CD8-positive, alpha-beta memory T cell (primary cell): ENCODE data around the gene RABGEF1. TPM values are rescaled to one million over a fixed set of nuclear protein-coding genes. Genes with fewer than 3 reads are reported as not detected.
A peak's percentile ranks its signal among the peaks of the same experiment; 100 is the strongest.

Experiments
- CTCF ChIA-PET: fragments of 350-600 bp; sonication (Branson Sonifier 250); formaldehyde crosslinking; loops from one replicate; lab custom pipeline; 2021; ENCODE audit warnings: antibody characterized with exemption; lab: Charles Lee
- POLR2A ChIA-PET: fragments of 350-600 bp; sonication (Branson Sonifier 250); formaldehyde crosslinking; loops from one replicate; lab custom pipeline; 2021; ENCODE audit warnings: antibody characterized with exemption; lab: Charles Lee
- DNase-seq, 5 donors: peaks; one replicate each; pipeline versions ENCODE4 v3.0.0 to v3.0.0-alpha.2; 2020 to 2022; ENCODE audit warnings: mixed read lengths in 1 of 5
- H3K27ac ChIP-seq: one replicate; pipeline ENCODE4 v1.7.0; 2013; ENCODE audit warnings: low read depth, mild to moderate bottlenecking, low read length, moderate library complexity
- H3K27me3 ChIP-seq: 2 replicates; pipeline ENCODE4 v1.7.0; 2013; ENCODE audit warnings: low read length, mild to moderate bottlenecking; ENCODE audit not compliant: insufficient read depth, poor library complexity, severe bottlenecking
- H3K36me3 ChIP-seq: 2 replicates; pipeline ENCODE4 v1.7.0; 2013; ENCODE audit warnings: mild to moderate bottlenecking, low read length, moderate library complexity; ENCODE audit not compliant: insufficient read depth
- H3K4me1 ChIP-seq: 2 replicates; pipeline ENCODE4 v1.7.0; 2013; ENCODE audit warnings: mild to moderate bottlenecking, low read length, moderate library complexity; ENCODE audit not compliant: insufficient read depth
- H3K4me3 ChIP-seq: 2 replicates; pipeline ENCODE4 v1.7.0; 2013; ENCODE audit warnings: mild to moderate bottlenecking, low read length
- H3K9me3 ChIP-seq: 2 replicates; pipeline ENCODE4 v1.7.0; 2013; ENCODE audit warnings: mild to moderate bottlenecking, low read length
- H3K27ac Mint-ChIP-seq, 8 donors: one replicate each; pipeline ENCODE4 v1.8.0; 2020 to 2021; ENCODE audit warnings: mixed read lengths in 8 of 8, mild to moderate bottlenecking in 6 of 8, inconsistent platforms in 3 of 8, moderate library complexity in 3 of 8
- H3K27me3 Mint-ChIP-seq, 2 donors: one replicate each; pipeline ENCODE4 v1.8.0; 2020 to 2021; ENCODE audit warnings: mixed read lengths in 2 of 2, mild to moderate bottlenecking in 1 of 2, moderate library complexity in 1 of 2
- H3K36me3 Mint-ChIP-seq, 3 donors: one replicate each; pipeline ENCODE4 v1.8.0; 2020 to 2021; ENCODE audit warnings: mixed read lengths in 3 of 3, inconsistent platforms in 1 of 3, mild to moderate bottlenecking in 1 of 3
- H3K4me1 Mint-ChIP-seq, 3 donors: one replicate each; pipeline ENCODE4 v1.8.0; 2020 to 2021; ENCODE audit warnings: mixed read lengths in 3 of 3, inconsistent platforms in 1 of 3, mild to moderate bottlenecking in 1 of 3
- H3K4me3 Mint-ChIP-seq, 7 donors: one replicate each; pipeline ENCODE4 v1.8.0; 2020 to 2021; ENCODE audit warnings: mixed read lengths in 7 of 7, mild to moderate bottlenecking in 6 of 7, moderate library complexity in 4 of 7, inconsistent platforms in 2 of 7
- H3K9me3 Mint-ChIP-seq, 5 donors: one replicate each; pipeline ENCODE4 v1.8.0; 2020 to 2022; ENCODE audit warnings: mixed read lengths in 5 of 5, mild to moderate bottlenecking in 3 of 5, moderate library complexity in 2 of 5, inconsistent platforms in 1 of 5
- polyA plus RNA-seq: library from polyadenylated mRNA; unstranded; fragments of 300-500 nt; fragmentation: Illumina TruSeq; gene quantifications from one replicate; pipeline ENCODE4 v1.2.3, GENCODE V29; 2021
- total RNA-seq, 2 experiments: library from RNA; stranded (reverse); gene quantifications; one replicate each; pipeline ENCODE4 v1.2.3, GENCODE V29; 2021

Gene RABGEF1
- total and polyA plus RNA-seq, 3 experiments from 2014 or later: 24.4 to 26.3 (median 25.7) TPM

GRCh38 chr7:66725843-66726242 lies 14.7 kb upstream of the RABGEF1 start:
- H3K27me3 ChIP-seq: no peaks in the 10 kb centered on the region
- H3K4me1 Mint-ChIP-seq: no peaks in the 10 kb centered on the region
- ChIA-PET POLR2A (no interaction called here), CTCF (no interaction called here)
- no peak overlapping the region for H3K4me3 ChIP-seq
- H3K27ac Mint-ChIP-seq: no peak overlapping the region
- no peaks in the 10 kb centered on the region for H3K36me3 ChIP-seq
- no peaks in the 10 kb centered on the region for H3K4me1 ChIP-seq
- peaks cover 17 to 23% (median 21%) of the 10 kb centered on the region in 3 donors for H3K36me3 Mint-ChIP-seq
- no peaks in the 10 kb centered on the region for H3K27me3 Mint-ChIP-seq
- no peaks in the 10 kb centered on the region for H3K9me3 ChIP-seq
- no peak for DNase-seq
- H3K27ac ChIP-seq: no peak overlapping the region
- no peak overlapping the region for H3K4me3 Mint-ChIP-seq
- H3K9me3 Mint-ChIP-seq: peaks cover 5 to 17% (median 12%) of the 10 kb centered on the region in 5 donors

- no peak for DNase-seq
- no peaks in the 10 kb centered on the region for H3K27me3 Mint-ChIP-seq
- no peaks in the 10 kb centered on the region for H3K4me1 ChIP-seq
- ChIA-PET CTCF (no interaction called here), POLR2A (no interaction called here)
- H3K4me3 Mint-ChIP-seq: no peak overlapping the region
- H3K36me3 ChIP-seq: no peaks in the 10 kb centered on the region
- H3K27me3 ChIP-seq: no peaks in the 10 kb centered on the region
- peaks cover 5 to 17% (median 12%) of the 10 kb centered on the region in 5 donors for H3K9me3 Mint-ChIP-seq
- no peaks in the 10 kb centered on the region for H3K4me1 Mint-ChIP-seq
- no peak overlapping the region for H3K27ac ChIP-seq
- peaks cover 15 to 23% (median 21%) of the 10 kb centered on the region in 3 donors for H3K36me3 Mint-ChIP-seq
- no peaks in the 10 kb centered on the region for H3K9me3 ChIP-seq
- H3K4me3 ChIP-seq: no peak overlapping the region
- H3K27ac Mint-ChIP-seq: no peak overlapping the region
Measured at GRCh38 chr7:66727058-66727457, 13.5 kb upstream of the RABGEF1 start.

GRCh38 chr7:66728571-66728970 lies 12.0 kb upstream of the RABGEF1 start:
- Histone ChIP-seq H3K27ac (no peak overlapping the region), H3K36me3 (no peaks in the 10 kb centered on the region), H3K9me3 (no peaks in the 10 kb centered on the region), H3K4me3 (no peak overlapping the region), H3K4me1 (no peaks in the 10 kb centered on the region), H3K27me3 (no peaks in the 10 kb centered on the region)
- Mint-ChIP-seq H3K27ac (no peak overlapping the region), H3K27me3 (no peaks in the 10 kb centered on the region), H3K9me3 (peaks cover 5 to 13% (median 12%) of the 10 kb centered on the region in 5 donors), H3K4me1 (no peaks in the 10 kb centered on the region), H3K4me3 (no peak overlapping the region), H3K36me3 (peaks cover 12 to 18% (median 14%) of the 10 kb centered on the region in 3 donors)
- ChIA-PET POLR2A (interaction anchor here (0.6 kb wide), 1 partner anchor 14 kb away, joined by 3 read pairs; no protein-coding TSS in a partner anchor), CTCF (interaction anchor here (0.6 kb wide), 1 partner anchor 203 kb away, joined by 3 read pairs; no protein-coding TSS in a partner anchor)
- DNase-seq: no peak

GRCh38 chr7:66729274-66729673 lies 11.3 kb upstream of the RABGEF1 start:
- no peaks in the 10 kb centered on the region for H3K27me3 ChIP-seq
- peaks cover 11 to 13% (median 11%) of the 10 kb centered on the region in 3 donors for H3K36me3 Mint-ChIP-seq
- H3K27ac ChIP-seq: no peak overlapping the region
- CTCF ChIA-PET: no interaction called here
- POLR2A ChIA-PET: no interaction called here
- no peak overlapping the region for H3K4me3 ChIP-seq
- no peaks in the 10 kb centered on the region for H3K36me3 ChIP-seq
- peaks cover 2 to 9% (median 8%) of the 10 kb centered on the region in 5 donors for H3K9me3 Mint-ChIP-seq
- H3K9me3 ChIP-seq: no peaks in the 10 kb centered on the region
- H3K27me3 Mint-ChIP-seq: no peaks in the 10 kb centered on the region
- DNase-seq: no peak
- no peaks in the 10 kb centered on the region for H3K4me1 ChIP-seq
- H3K4me3 Mint-ChIP-seq: no peak overlapping the region
- no peaks in the 10 kb centered on the region for H3K4me1 Mint-ChIP-seq
- no peak overlapping the region for H3K27ac Mint-ChIP-seq

- Histone ChIP-seq H3K36me3 (no peaks in the 10 kb centered on the region), H3K9me3 (no peaks in the 10 kb centered on the region), H3K4me3 (no peak overlapping the region), H3K27me3 (no peaks in the 10 kb centered on the region), H3K27ac (no peak overlapping the region), H3K4me1 (no peaks in the 10 kb centered on the region)
- no peak for DNase-seq
- peaks cover 4 to 17% (median 8%) of the 10 kb centered on the region in 3 donors for H3K36me3 Mint-ChIP-seq
- POLR2A ChIA-PET: no interaction called here
- no peaks in the 10 kb centered on the region for H3K27me3 Mint-ChIP-seq
- H3K27ac Mint-ChIP-seq: peak overlapping the region in 1 of 8 donors; percentile 75
- CTCF ChIA-PET: interaction anchor here (0.9 kb wide), 1 partner anchor 55 kb away, joined by 3 read pairs; no protein-coding TSS in a partner anchor
- peaks cover 0 to 6% (median 0%) of the 10 kb centered on the region in 5 donors for H3K9me3 Mint-ChIP-seq
- no peak overlapping the region for H3K4me3 Mint-ChIP-seq
- peaks cover 17 to 19% (median 18%) of the 10 kb centered on the region in 3 donors for H3K4me1 Mint-ChIP-seq
Measured at GRCh38 chr7:66731986-66732385, 8.5 kb upstream of the RABGEF1 start.

GRCh38 chr7:66732439-66732838 lies 8.1 kb upstream of the RABGEF1 start:
- Mint-ChIP-seq H3K4me3 (no peak overlapping the region), H3K9me3 (peaks cover 0 to 6% (median 0%) of the 10 kb centered on the region in 5 donors), H3K27ac (peak overlapping the region in 1 of 8 donors; percentile 80), H3K4me1 (peaks cover 19 to 23% (median 23%) of the 10 kb centered on the region in 3 donors), H3K36me3 (peaks cover 4 to 17% (median 8%) of the 10 kb centered on the region in 3 donors), H3K27me3 (no peaks in the 10 kb centered on the region)
- Histone ChIP-seq H3K9me3 (no peaks in the 10 kb centered on the region), H3K4me3 (no peak overlapping the region), H3K36me3 (no peaks in the 10 kb centered on the region), H3K27ac (no peak overlapping the region), H3K4me1 (no peaks in the 10 kb centered on the region), H3K27me3 (no peaks in the 10 kb centered on the region)
- ChIA-PET CTCF (no interaction called here), POLR2A (no interaction called here)
- DNase-seq: no peak

- Histone ChIP-seq H3K27ac (no peak overlapping the region), H3K36me3 (no peaks in the 10 kb centered on the region)
Measured at GRCh38 chr7:66734006-66734405, 6.5 kb upstream of the RABGEF1 start.

GRCh38 chr7:66735154-66735553 lies 5.4 kb upstream of the RABGEF1 start:
- Mint-ChIP-seq H3K4me3 (peak overlapping the region in 1 of 7 donors; percentile 65), H3K27ac (peak overlapping the region in 7 of 8 donors; percentile 4 to 89 (median 67)), H3K4me1 (peaks cover 24 to 42% (median 31%) of the 10 kb centered on the region in 3 donors), H3K36me3 (peaks cover 4 to 23% (median 5%) of the 10 kb centered on the region in 3 donors), H3K9me3 (peaks cover 0 to 6% (median 0%) of the 10 kb centered on the region in 5 donors), H3K27me3 (no peaks in the 10 kb centered on the region)
- ChIA-PET POLR2A (no interaction called here), CTCF (no interaction called here)
- no peak for DNase-seq
- Histone ChIP-seq H3K9me3 (no peaks in the 10 kb centered on the region), H3K4me1 (peaks cover 6% of the 10 kb centered on the region), H3K27ac (no peak overlapping the region), H3K4me3 (no peak overlapping the region), H3K36me3 (no peaks in the 10 kb centered on the region), H3K27me3 (no peaks in the 10 kb centered on the region)

More at GRCh38 chr7:66734006-66734405, 6.5 kb upstream of the RABGEF1 start:
- Histone ChIP-seq H3K9me3 (no peaks in the 10 kb centered on the region), H3K4me3 (no peak overlapping the region), H3K4me1 (no peaks in the 10 kb centered on the region), H3K27me3 (no peaks in the 10 kb centered on the region)
- peaks cover 24 to 35% (median 26%) of the 10 kb centered on the region in 3 donors for H3K4me1 Mint-ChIP-seq
- CTCF ChIA-PET: no interaction called here
- H3K9me3 Mint-ChIP-seq: peaks cover 0 to 6% (median 0%) of the 10 kb centered on the region in 5 donors
- peaks cover 4 to 17% (median 5%) of the 10 kb centered on the region in 3 donors for H3K36me3 Mint-ChIP-seq
- no peak overlapping the region for H3K4me3 Mint-ChIP-seq
- H3K27me3 Mint-ChIP-seq: no peaks in the 10 kb centered on the region
- H3K27ac Mint-ChIP-seq: peak overlapping the region in 3 of 8 donors; percentile 37 to 69 (median 47)
- no peak for DNase-seq
- POLR2A ChIA-PET: no interaction called here
